Measurements from ENCODE around the gene LILRB5. TPM values are rescaled to one million over a fixed set of nuclear protein-coding genes. Genes with fewer than 3 reads are reported as not detected.

Gene LILRB5
- 10 to 100 TPM in 2 of 4 donors, 1 to 10 TPM in 2; 6.1 to 17.6 (median 9.7) TPM for total RNA-seq

- no peak within 1 kb of the TSS for H3K27ac ChIP-seq
- peak within 1 kb of the TSS in 1 of 4 donors; percentile 15 for H3K4me3 ChIP-seq
- no peaks in the 10 kb centered on the region for H3K36me3 ChIP-seq
- TF ChIP-seq POLR2A (IDR thresholded peaks at IDR 0.05): no peak
- TF ChIP-seq CTCF (IDR thresholded peaks at IDR 0.05): no peak
- no peaks in the 10 kb centered on the region for H3K27me3 ChIP-seq
- H3K4me1 ChIP-seq: no peaks in the 10 kb centered on the region
- H3K9me3 ChIP-seq: no peaks in the 10 kb centered on the region
- DNase-seq: peak in 1 of 3 donors; percentile 46
These were observed at the start of gene LILRB5 for GRCh38 chr19:54257116-54257480. TSS of gene LILRB5 (minus strand) at chr19:54257273. CDS start at chr19:54257193, 80 bp downstream.

GRCh38 chr19:54305141-54305540, 48.1 kb upstream of the LILRB5 start:
- Histone ChIP-seq H3K4me3 (no peak overlapping the region), H3K4me1 (no peaks in the 10 kb centered on the region), H3K36me3 (no peaks in the 10 kb centered on the region), H3K27ac (no peak overlapping the region), H3K27me3 (no peaks in the 10 kb centered on the region), H3K9me3 (no peaks in the 10 kb centered on the region)
- peak in 1 of 3 donors; percentile 7 for DNase-seq
- no peak for TF ChIP-seq POLR2A (IDR thresholded peaks at IDR 0.05)
- no peak for TF ChIP-seq CTCF (IDR thresholded peaks at IDR 0.05)

- peak in 1 of 3 donors; percentile 8 for DNase-seq
- H3K27ac ChIP-seq: no peak overlapping the region
- H3K9me3 ChIP-seq: no peaks in the 10 kb centered on the region
- TF ChIP-seq CTCF (IDR thresholded peaks at IDR 0.05) (no peak), POLR2A (IDR thresholded peaks at IDR 0.05) (no peak)
- H3K4me1 ChIP-seq: no peaks in the 10 kb centered on the region
- no peaks in the 10 kb centered on the region for H3K27me3 ChIP-seq
- H3K4me3 ChIP-seq: no peak overlapping the region
- H3K36me3 ChIP-seq: no peaks in the 10 kb centered on the region
These were observed 45.2 kb upstream of the LILRB5 start for GRCh38 chr19:54302257-54302656.

GRCh38 chr19:54299515-54299914, 42.4 kb upstream of the LILRB5 start:
- Histone ChIP-seq H3K27me3 (no peaks in the 10 kb centered on the region), H3K36me3 (no peaks in the 10 kb centered on the region), H3K4me3 (no peak overlapping the region), H3K27ac (no peak overlapping the region), H3K4me1 (no peaks in the 10 kb centered on the region), H3K9me3 (no peaks in the 10 kb centered on the region)
- no peak for TF ChIP-seq POLR2A (IDR thresholded peaks at IDR 0.05)
- no peak for TF ChIP-seq CTCF (IDR thresholded peaks at IDR 0.05)
- no peak for DNase-seq

- Histone ChIP-seq H3K9me3 (no peaks in the 10 kb centered on the region), H3K27me3 (no peaks in the 10 kb centered on the region), H3K27ac (no peak overlapping the region), H3K4me1 (no peaks in the 10 kb centered on the region), H3K4me3 (no peak overlapping the region), H3K36me3 (no peaks in the 10 kb centered on the region)
- DNase-seq: no peak
- TF ChIP-seq CTCF (IDR thresholded peaks at IDR 0.05) (no peak), POLR2A (IDR thresholded peaks at IDR 0.05) (no peak)
These were observed 42.0 kb upstream of the LILRB5 start for GRCh38 chr19:54299126-54299498.
